KBM-7 (cell line): ENCODE data around the gene GRID2.
"Not testable (repeated sequence)": the region's sequence is repeated elsewhere in the genome, so short reads cannot be mapped to it uniquely, and the experiment has no call there.

Source experiments
- DNase-seq: peaks from one replicate; pipeline ENCODE4 v3.0.0-alpha.2; 2015
- in situ Hi-C: fragments of 300-500 bp; cut with MboI; formaldehyde crosslinking; loops from 2 replicates; pipeline ENCODE4 v1.14.3; 2020; ENCODE audit warnings: low sequenced_read_pairs, low pct_unique_long_range_greater_than_20kb, mixed read lengths

The GRID2 gene

GRCh38 chr4:92303621-92304027 is at the start of gene GRID2:
Gene GRID2 (plus strand): TSS chr4:92303966.
- DNase-seq, result peak; percentile 9

GRCh38 chr4:92253986-92254671 is 49.6 kb upstream of the GRID2 start:
- DNase-seq, result no peak
- in situ Hi-C loops, result no loop called here

More at GRCh38 chr4:92303621-92304027, at the start of gene GRID2:
- in situ Hi-C loops, result no loop called here

GRCh38 chr4:92254767-92255442 is 48.9 kb upstream of the GRID2 start:
- no peak for DNase-seq
- in situ Hi-C loops, result no loop called here

- no peak for DNase-seq
- in situ Hi-C loops, result no loop called here
Observed at GRCh38 chr4:92255920-92256244, 47.9 kb upstream of the GRID2 start.

- in situ Hi-C loops, result no loop called here
- no peak for DNase-seq
Observed at GRCh38 chr4:92257931-92258857, 45.6 kb upstream of the GRID2 start.

GRCh38 chr4:92261256-92261655 is 42.5 kb upstream of the GRID2 start:
- in situ Hi-C loops, result no loop called here
- no peak for DNase-seq

GRCh38 chr4:92262371-92262770 is 41.4 kb upstream of the GRID2 start:
- in situ Hi-C loops, result no loop called here
- DNase-seq, result no peak

GRCh38 chr4:92263010-92263409 is 40.8 kb upstream of the GRID2 start:
- DNase-seq, result no peak
- in situ Hi-C loops, result no loop called here

- in situ Hi-C loops, result no loop called here
- DNase-seq, result no peak
Observed at GRCh38 chr4:92263575-92263974, 40.2 kb upstream of the GRID2 start.

- DNase-seq, result no peak
- in situ Hi-C loops, result no loop called here
Observed at GRCh38 chr4:92264163-92264562, 39.6 kb upstream of the GRID2 start.

- DNase-seq, result no peak
- in situ Hi-C loops, result no loop called here
Observed at GRCh38 chr4:92265021-92265420, 38.7 kb upstream of the GRID2 start.

GRCh38 chr4:92265798-92266197 is 38.0 kb upstream of the GRID2 start:
- in situ Hi-C loops, result no loop called here
- no peak for DNase-seq

GRCh38 chr4:92266521-92266920 is 37.2 kb upstream of the GRID2 start:
- DNase-seq, result no peak
- in situ Hi-C loops, result no loop called here

- DNase-seq, result no peak
- in situ Hi-C loops, result no loop called here
Observed at GRCh38 chr4:92268642-92269041, 35.1 kb upstream of the GRID2 start.

- DNase-seq, result no peak
Observed at GRCh38 chr4:92270908-92271307, 32.9 kb upstream of the GRID2 start.

GRCh38 chr4:92271551-92271950 is 32.2 kb upstream of the GRID2 start:
- in situ Hi-C loops, DNase-seq: not testable (repeated sequence)

More at GRCh38 chr4:92270908-92271307, 32.9 kb upstream of the GRID2 start:
- in situ Hi-C loops, result no loop called here

- DNase-seq, in situ Hi-C loops: not testable (repeated sequence)
Observed at GRCh38 chr4:92277057-92277881, 26.5 kb upstream of the GRID2 start.

- DNase-seq, result no peak
- in situ Hi-C loops, result no loop called here
Observed at GRCh38 chr4:92279296-92279695, 24.5 kb upstream of the GRID2 start.

GRCh38 chr4:92299152-92299551 is 4.6 kb upstream of the GRID2 start:
- no peak for DNase-seq
- in situ Hi-C loops, result no loop called here
